H1 (cell line): ENCODE results near the gene RAB31. TPM values are rescaled to one million over a fixed set of nuclear protein-coding genes. Genes with fewer than 3 reads are reported as not detected.

Experiments
- CHD2 ChIP-seq: IDR thresholded peaks from 2 replicates; pipeline ENCODE4 v1.6.1; 2012; ENCODE audit warnings: low read length, improper control_type of control experiment
- HDAC2 ChIP-seq, 2 experiments: fragments of 300-600 bp in 1 of 2; sonication (generic) in 1 of 2; IDR thresholded peaks; 2 replicates each; pipeline ENCODE4 v1.6.1; 2011 to 2012; ENCODE audit warnings: low read depth in 2 of 2, low read length in 2 of 2, mild to moderate bottlenecking in 2 of 2, moderate library complexity in 2 of 2, borderline replicate concordance in 1 of 2, inconsistent platforms in 1 of 2
- JUND ChIP-seq: IDR thresholded peaks from 2 replicates; pipeline ENCODE4 v1.6.1; 2011; ENCODE audit warnings: mild to moderate bottlenecking, improper control_type of control experiment, low read length
- KDM4A ChIP-seq: IDR thresholded peaks from one replicate; pipeline ENCODE4 v1.7.1; 2012; ENCODE audit warnings: low read depth, mild to moderate bottlenecking, moderate library complexity, low read length, inconsistent platforms; ENCODE audit not compliant: severe bottlenecking
- RBBP5 ChIP-seq: IDR thresholded peaks from 2 replicates; pipeline ENCODE4 v1.7.1; 2012; ENCODE audit warnings: low read depth, mild to moderate bottlenecking, inconsistent platforms, low read length, moderate library complexity, borderline replicate concordance
- RNF2 ChIP-seq: fragments of 200-900, 300-1000 bp; sonication (generic); IDR thresholded peaks from 2 replicates; pipeline ENCODE4 v1.7.1; 2016; ENCODE audit warnings: borderline replicate concordance, low read depth, mild to moderate bottlenecking, antibody characterized with exemption, low read length; ENCODE audit not compliant: poor library complexity, severe bottlenecking; ENCODE audit errors: missing control alignments
- SUZ12 ChIP-seq: fragments of 200-600 bp; sonication (generic); IDR thresholded peaks from 2 replicates; pipeline ENCODE4 v1.6.1; 2012; ENCODE audit warnings: mild to moderate bottlenecking, inconsistent platforms, low read length, moderate library complexity, mixed read lengths
- TEAD4 ChIP-seq: IDR thresholded peaks from 2 replicates; pipeline ENCODE4 v1.6.1; 2012; ENCODE audit warnings: low read depth, low read length, inconsistent platforms, mixed read lengths
- polyA plus RNA-seq, 7 experiments: library from polyadenylated mRNA; depleted of rRNA in 3 of 7; stranded (reverse) in 5 of 7; unstranded in 2 of 7; fragments of >200 nt in 5 of 7; fragments of 200-250 nt in 2 of 7; gene quantifications; 1 replicate in 5 of 7; 2 replicates in 1 of 7; 4 replicates in 1 of 7; pipeline versions ENCODE4 v1.2.1 to v1.2.3, GENCODE V29; 2011 to 2013; ENCODE audit warnings: missing spikeins in 2 of 7, mixed read lengths in 2 of 7
- total RNA-seq: library from RNA; stranded (reverse); fragmentation: NEBNext Ultra II Directional; extraction: Animal tissue kit (Norgen Biotek cat#: 25700); gene quantifications from 2 replicates; pipeline ENCODE4 v1.2.1, GENCODE V29; 2021
- TF ChIP-seq, protein P1 (sequence below), 3 experiments: IDR thresholded peaks; 1 replicate in 2 of 3; 2 replicates in 1 of 3; pipeline versions ENCODE4 v1.5.1 to v1.6.1; 2011; ENCODE audit warnings: low read length in 3 of 3, mild to moderate bottlenecking in 3 of 3, inconsistent platforms in 2 of 3, low read depth in 1 of 3, moderate library complexity in 1 of 3; ENCODE audit not compliant: insufficient read depth in 1 of 3; ENCODE audit errors: control extremely low read depth in 1 of 3
- TF ChIP-seq, protein P2 (sequence below): IDR thresholded peaks from 2 replicates; pipeline ENCODE4 v1.6.1; 2011; ENCODE audit warnings: low read length, improper control_type of control experiment

Gene RAB31
- total and polyA plus RNA-seq, 2 of the 8 experiments (the other 6 are each of a cell fraction or from before 2014, with no cell fraction given), result 15.2 to 40.9 TPM

- TF ChIP-seq CHD2, result no peak
- no peak for TF ChIP-seq TEAD4
- peak in 1 of 2 experiments; percentile 34; a peak in 1 of 4 replicates for TF ChIP-seq HDAC2 (IDR thresholded peaks at IDR 0.05; ENCODE audit: borderline replicate concordance in 1 of 2, low read depth in 2 of 2, low read length in 2 of 2)
- TF ChIP-seq, protein P1, sequence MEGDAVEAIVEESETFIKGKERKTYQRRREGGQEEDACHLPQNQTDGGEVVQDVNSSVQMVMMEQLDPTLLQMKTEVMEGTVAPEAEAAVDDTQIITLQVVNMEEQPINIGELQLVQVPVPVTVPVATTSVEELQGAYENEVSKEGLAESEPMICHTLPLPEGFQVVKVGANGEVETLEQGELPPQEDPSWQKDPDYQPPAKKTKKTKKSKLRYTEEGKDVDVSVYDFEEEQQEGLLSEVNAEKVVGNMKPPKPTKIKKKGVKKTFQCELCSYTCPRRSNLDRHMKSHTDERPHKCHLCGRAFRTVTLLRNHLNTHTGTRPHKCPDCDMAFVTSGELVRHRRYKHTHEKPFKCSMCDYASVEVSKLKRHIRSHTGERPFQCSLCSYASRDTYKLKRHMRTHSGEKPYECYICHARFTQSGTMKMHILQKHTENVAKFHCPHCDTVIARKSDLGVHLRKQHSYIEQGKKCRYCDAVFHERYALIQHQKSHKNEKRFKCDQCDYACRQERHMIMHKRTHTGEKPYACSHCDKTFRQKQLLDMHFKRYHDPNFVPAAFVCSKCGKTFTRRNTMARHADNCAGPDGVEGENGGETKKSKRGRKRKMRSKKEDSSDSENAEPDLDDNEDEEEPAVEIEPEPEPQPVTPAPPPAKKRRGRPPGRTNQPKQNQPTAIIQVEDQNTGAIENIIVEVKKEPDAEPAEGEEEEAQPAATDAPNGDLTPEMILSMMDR (IDR thresholded peaks at IDR 0.05; ENCODE audit: control extremely low read depth in 1 of 3, insufficient read depth in 1 of 3, low read depth in 1 of 3, low read length in 3 of 3), result peak in 1 of 3 experiments; percentile 2; a peak in 1 of 4 replicates
- TF ChIP-seq SUZ12, result peak; percentile 70; the same call in 1 of the 2 replicates
- TF ChIP-seq, protein P2, sequence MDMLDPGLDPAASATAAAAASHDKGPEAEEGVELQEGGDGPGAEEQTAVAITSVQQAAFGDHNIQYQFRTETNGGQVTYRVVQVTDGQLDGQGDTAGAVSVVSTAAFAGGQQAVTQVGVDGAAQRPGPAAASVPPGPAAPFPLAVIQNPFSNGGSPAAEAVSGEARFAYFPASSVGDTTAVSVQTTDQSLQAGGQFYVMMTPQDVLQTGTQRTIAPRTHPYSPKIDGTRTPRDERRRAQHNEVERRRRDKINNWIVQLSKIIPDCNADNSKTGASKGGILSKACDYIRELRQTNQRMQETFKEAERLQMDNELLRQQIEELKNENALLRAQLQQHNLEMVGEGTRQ, result no peak
- peak; percentile 64 for TF ChIP-seq KDM4A
- TF ChIP-seq JUND, result no peak
- peak; percentile 63; the same call in 1 of the 2 replicates for TF ChIP-seq RBBP5
- TF ChIP-seq RNF2, result peak; percentile 26
Measured at GRCh38 chr18:9708434-9709303, 568 bp downstream of the RAB31 start (continued).
